ENCODE results near the gene FBXO48. TPM values are rescaled to one million over a fixed set of nuclear protein-coding genes. Genes with fewer than 3 reads are reported as not detected.
A peak's percentile ranks its signal among the peaks of the same experiment; 100 is the strongest.

Gene FBXO48
- total and polyA plus RNA-seq, 10 of the 15 experiments (the other 5 are each of a cell fraction or from before 2014, with no cell fraction given) = 0.56 to 2.3 (median 1.2) TPM

DNA sequence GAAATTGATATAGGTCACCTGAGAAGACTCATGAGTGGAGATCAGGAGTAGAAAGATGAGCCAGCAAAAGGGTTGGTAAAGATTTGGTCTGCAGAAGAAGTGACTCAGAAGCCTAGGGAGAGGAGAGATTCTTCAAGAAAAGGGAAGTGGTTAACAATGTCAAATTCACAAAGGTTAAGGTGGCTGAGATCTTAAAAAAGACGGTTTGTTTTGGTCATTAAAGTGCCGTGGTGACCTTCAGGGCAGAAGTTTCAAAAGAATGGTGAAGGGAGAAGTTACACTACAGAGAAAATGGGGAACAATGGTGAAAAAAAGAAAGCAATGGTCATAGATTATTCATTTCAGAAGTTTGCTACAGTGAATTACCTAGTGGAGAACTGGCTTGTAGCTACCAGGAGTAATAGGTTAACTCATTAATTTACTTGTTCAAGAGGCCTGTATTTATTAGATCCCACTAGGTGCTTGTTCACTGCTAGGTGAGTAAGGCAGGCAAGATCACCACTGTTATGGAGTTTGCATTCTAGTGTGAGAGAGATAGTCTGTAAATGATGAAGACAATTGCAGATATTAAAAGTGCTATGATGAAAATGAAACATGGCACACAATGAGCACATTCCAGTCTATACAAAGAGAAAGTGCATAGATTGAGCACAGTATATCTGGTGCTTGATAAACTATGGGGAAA, 43.0 kb downstream of the FBXO48 start (continued):
- TF ChIP-seq EGR1 (IDR thresholded peaks at IDR 0.05; ENCODE audit: borderline replicate concordance in 1 of 2, low read depth in 2 of 2, low read length in 2 of 2) (no peak), SIX5 (IDR thresholded peaks at IDR 0.05; ENCODE audit: low read depth, low read length, severe bottlenecking) (no peak), BRCA1 (IDR thresholded peaks at IDR 0.05; ENCODE audit: low read depth, low read length) (no peak), RFX5 (IDR thresholded peaks at IDR 0.05; ENCODE audit: low read depth, low read length) (no peak), ELK1 (IDR thresholded peaks at IDR 0.05; ENCODE audit: low read depth, low read length) (no peak), CBFB (IDR thresholded peaks at IDR 0.05; ENCODE audit: low read depth) (peak; percentile 84), TBL1XR1 (IDR thresholded peaks at IDR 0.05; ENCODE audit: low read depth, low read length) (peak; percentile 90), JUNB (IDR thresholded peaks at IDR 0.05) (peak; percentile 96), IRF3 (IDR thresholded peaks at IDR 0.05) (no peak), GABPA (IDR thresholded peaks at IDR 0.05; ENCODE audit: low read depth) (peak; percentile 34; the same call in 1 of the 2 replicates), DPF2 (IDR thresholded peaks at IDR 0.05) (peak; percentile 97), SMC3 (IDR thresholded peaks at IDR 0.05; ENCODE audit: borderline replicate concordance, low read length) (no peak), HDGF (IDR thresholded peaks at IDR 0.05) (no peak; the same call in 1 of the 2 replicates), SP1 (IDR thresholded peaks at IDR 0.05; ENCODE audit: low read depth, low read length) (no peak), ZBED1 (IDR thresholded peaks at IDR 0.05; ENCODE audit: borderline replicate concordance) (peak; percentile 76), IKZF2 (IDR thresholded peaks at IDR 0.05) (peak; percentile 99), TAF1 (IDR thresholded peaks at IDR 0.05; ENCODE audit: borderline replicate concordance, low read depth, low read length) (no peak)
- TF ChIP-seq, protein P1, sequence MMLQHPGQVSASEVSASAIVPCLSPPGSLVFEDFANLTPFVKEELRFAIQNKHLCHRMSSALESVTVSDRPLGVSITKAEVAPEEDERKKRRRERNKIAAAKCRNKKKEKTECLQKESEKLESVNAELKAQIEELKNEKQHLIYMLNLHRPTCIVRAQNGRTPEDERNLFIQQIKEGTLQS (IDR thresholded peaks at IDR 0.05; ENCODE audit: borderline replicate concordance, extremely low read depth, low read depth, low read length) = no peak
- TF ChIP-seq, protein P2, sequence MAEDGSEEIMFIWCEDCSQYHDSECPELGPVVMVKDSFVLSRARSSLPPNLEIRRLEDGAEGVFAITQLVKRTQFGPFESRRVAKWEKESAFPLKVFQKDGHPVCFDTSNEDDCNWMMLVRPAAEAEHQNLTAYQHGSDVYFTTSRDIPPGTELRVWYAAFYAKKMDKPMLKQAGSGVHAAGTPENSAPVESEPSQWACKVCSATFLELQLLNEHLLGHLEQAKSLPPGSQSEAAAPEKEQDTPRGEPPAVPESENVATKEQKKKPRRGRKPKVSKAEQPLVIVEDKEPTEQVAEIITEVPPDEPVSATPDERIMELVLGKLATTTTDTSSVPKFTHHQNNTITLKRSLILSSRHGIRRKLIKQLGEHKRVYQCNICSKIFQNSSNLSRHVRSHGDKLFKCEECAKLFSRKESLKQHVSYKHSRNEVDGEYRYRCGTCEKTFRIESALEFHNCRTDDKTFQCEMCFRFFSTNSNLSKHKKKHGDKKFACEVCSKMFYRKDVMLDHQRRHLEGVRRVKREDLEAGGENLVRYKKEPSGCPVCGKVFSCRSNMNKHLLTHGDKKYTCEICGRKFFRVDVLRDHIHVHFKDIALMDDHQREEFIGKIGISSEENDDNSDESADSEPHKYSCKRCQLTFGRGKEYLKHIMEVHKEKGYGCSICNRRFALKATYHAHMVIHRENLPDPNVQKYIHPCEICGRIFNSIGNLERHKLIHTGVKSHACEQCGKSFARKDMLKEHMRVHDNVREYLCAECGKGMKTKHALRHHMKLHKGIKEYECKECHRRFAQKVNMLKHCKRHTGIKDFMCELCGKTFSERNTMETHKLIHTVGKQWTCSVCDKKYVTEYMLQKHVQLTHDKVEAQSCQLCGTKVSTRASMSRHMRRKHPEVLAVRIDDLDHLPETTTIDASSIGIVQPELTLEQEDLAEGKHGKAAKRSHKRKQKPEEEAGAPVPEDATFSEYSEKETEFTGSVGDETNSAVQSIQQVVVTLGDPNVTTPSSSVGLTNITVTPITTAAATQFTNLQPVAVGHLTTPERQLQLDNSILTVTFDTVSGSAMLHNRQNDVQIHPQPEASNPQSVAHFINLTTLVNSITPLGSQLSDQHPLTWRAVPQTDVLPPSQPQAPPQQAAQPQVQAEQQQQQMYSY (CRISPR knock-in tag; IDR thresholded peaks at IDR 0.05) = no peak
- TF ChIP-seq, protein P3, sequence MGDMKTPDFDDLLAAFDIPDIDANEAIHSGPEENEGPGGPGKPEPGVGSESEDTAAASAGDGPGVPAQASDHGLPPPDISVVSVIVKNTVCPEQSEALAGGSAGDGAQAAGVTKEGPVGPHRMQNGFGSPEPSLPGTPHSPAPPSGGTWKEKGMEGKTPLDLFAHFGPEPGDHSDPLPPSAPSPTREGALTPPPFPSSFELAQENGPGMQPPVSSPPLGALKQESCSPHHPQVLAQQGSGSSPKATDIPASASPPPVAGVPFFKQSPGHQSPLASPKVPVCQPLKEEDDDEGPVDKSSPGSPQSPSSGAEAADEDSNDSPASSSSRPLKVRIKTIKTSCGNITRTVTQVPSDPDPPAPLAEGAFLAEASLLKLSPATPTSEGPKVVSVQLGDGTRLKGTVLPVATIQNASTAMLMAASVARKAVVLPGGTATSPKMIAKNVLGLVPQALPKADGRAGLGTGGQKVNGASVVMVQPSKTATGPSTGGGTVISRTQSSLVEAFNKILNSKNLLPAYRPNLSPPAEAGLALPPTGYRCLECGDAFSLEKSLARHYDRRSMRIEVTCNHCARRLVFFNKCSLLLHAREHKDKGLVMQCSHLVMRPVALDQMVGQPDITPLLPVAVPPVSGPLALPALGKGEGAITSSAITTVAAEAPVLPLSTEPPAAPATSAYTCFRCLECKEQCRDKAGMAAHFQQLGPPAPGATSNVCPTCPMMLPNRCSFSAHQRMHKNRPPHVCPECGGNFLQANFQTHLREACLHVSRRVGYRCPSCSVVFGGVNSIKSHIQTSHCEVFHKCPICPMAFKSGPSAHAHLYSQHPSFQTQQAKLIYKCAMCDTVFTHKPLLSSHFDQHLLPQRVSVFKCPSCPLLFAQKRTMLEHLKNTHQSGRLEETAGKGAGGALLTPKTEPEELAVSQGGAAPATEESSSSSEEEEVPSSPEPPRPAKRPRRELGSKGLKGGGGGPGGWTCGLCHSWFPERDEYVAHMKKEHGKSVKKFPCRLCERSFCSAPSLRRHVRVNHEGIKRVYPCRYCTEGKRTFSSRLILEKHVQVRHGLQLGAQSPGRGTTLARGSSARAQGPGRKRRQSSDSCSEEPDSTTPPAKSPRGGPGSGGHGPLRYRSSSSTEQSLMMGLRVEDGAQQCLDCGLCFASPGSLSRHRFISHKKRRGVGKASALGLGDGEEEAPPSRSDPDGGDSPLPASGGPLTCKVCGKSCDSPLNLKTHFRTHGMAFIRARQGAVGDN (IDR thresholded peaks at IDR 0.05) = peak; percentile 82
